ENCODE results near the gene GPRASP3.
"Not testable (repeated sequence)": the region's sequence is repeated elsewhere in the genome, so short reads cannot be mapped to it uniquely, and the experiment has no call there.

Gene GPRASP3

GRCh38 chrX:102720237-102721168 is at the start of gene GPRASP3:
GPRASP3 (plus strand) TSS chrX:102720743; CDS start chrX:102748996, 28,253 bp downstream.
- DNase-seq (ENCODE audit: low spot score) = peak; percentile 67

GRCh38 chrX:102672856-102673255 is 47.7 kb upstream of the GPRASP3 start:
- no peak for DNase-seq (ENCODE audit: low spot score)

- DNase-seq (ENCODE audit: low spot score) = not testable (repeated sequence)
Observed at GRCh38 chrX:102677479-102677878, 43.1 kb upstream of the GPRASP3 start.

- DNase-seq (ENCODE audit: low spot score) = no peak
Observed at GRCh38 chrX:102684772-102685520, 35.6 kb upstream of the GPRASP3 start.

- no peak for DNase-seq (ENCODE audit: low spot score)
Observed at GRCh38 chrX:102694749-102695148, 25.8 kb upstream of the GPRASP3 start.

- no peak for DNase-seq (ENCODE audit: low spot score)
Observed at GRCh38 chrX:102696306-102696705, 24.2 kb upstream of the GPRASP3 start.

- DNase-seq (ENCODE audit: low spot score) = no peak
Observed at GRCh38 chrX:102697494-102697893, 23.0 kb upstream of the GPRASP3 start.

- no peak for DNase-seq (ENCODE audit: low spot score)
Observed at GRCh38 chrX:102708900-102709299, 11.6 kb upstream of the GPRASP3 start.

- DNase-seq (ENCODE audit: low spot score) = no peak
Observed at GRCh38 chrX:102711872-102712215, 8.7 kb upstream of the GPRASP3 start.

GRCh38 chrX:102712216-102712966 is 8.2 kb upstream of the GPRASP3 start, which contains the start of gene GPRASP2:
GPRASP2 (plus strand) TSS chrX:102712448; CDS start chrX:102714870, 2,422 bp downstream.
- DNase-seq (ENCODE audit: low spot score) = no peak

- no peak for DNase-seq (ENCODE audit: low spot score)
Observed at GRCh38 chrX:102712981-102713625, 7.4 kb upstream of the GPRASP3 start.

GRCh38 chrX:102714994-102715393 is 5.5 kb upstream of the GPRASP3 start:
- DNase-seq (ENCODE audit: low spot score) = no peak

GRCh38 chrX:102715967-102716366 is 4.6 kb upstream of the GPRASP3 start:
- DNase-seq (ENCODE audit: low spot score) = no peak

GRCh38 chrX:102721169-102721506 is 595 bp downstream of the GPRASP3 start:
- DNase-seq (ENCODE audit: low spot score) = not testable (repeated sequence)

- no peak for DNase-seq (ENCODE audit: low spot score)
Observed at GRCh38 chrX:102723456-102723855, 2.9 kb downstream of the GPRASP3 start.

- DNase-seq (ENCODE audit: low spot score) = no peak
Observed at GRCh38 chrX:102727761-102728160, 7.2 kb downstream of the GPRASP3 start.

- DNase-seq (ENCODE audit: low spot score) = no peak
Observed at GRCh38 chrX:102728646-102729045, 8.1 kb downstream of the GPRASP3 start.

- DNase-seq (ENCODE audit: low spot score) = no peak
Observed at GRCh38 chrX:102739657-102740056, 19.1 kb downstream of the GPRASP3 start.

- DNase-seq (ENCODE audit: low spot score) = no peak
Observed at GRCh38 chrX:102744307-102744706, 23.8 kb downstream of the GPRASP3 start.

GRCh38 chrX:102745513-102745856 is 24.9 kb downstream of the GPRASP3 start:
- DNase-seq (ENCODE audit: low spot score) = no peak

GRCh38 chrX:102745857-102746584 is 25.5 kb downstream of the GPRASP3 start:
- no peak for DNase-seq (ENCODE audit: low spot score)

Data from CD4-positive, alpha-beta T cell treated with Interleukin-15 for 4 hours (primary cell).